GM18520 (cell line): ENCODE data around the gene SNX9.
"Not testable (repeated sequence)": the region's sequence is repeated elsewhere in the genome, so short reads cannot be mapped to it uniquely, and the experiment has no call there.

ENCODE experiments used
- ATAC-seq: cut with Tn5 transposase; IDR thresholded peaks from one replicate; pipeline ENCODE4 v1.9.1; 2021; ENCODE audit not compliant: unreplicated experiment

The SNX9 gene

GRCh38 chr6:157823001-157823527 lies at the start of gene SNX9:
Gene SNX9, plus strand, starts transcription at chr6:157823246. Its CDS starts 189 bp downstream, at chr6:157823435.
- ATAC-seq, result peak; percentile 65

GRCh38 chr6:157773248-157773773 lies 49.7 kb upstream of the SNX9 start:
- ATAC-seq, result no peak

GRCh38 chr6:157774153-157775135 lies 48.6 kb upstream of the SNX9 start:
- no peak for ATAC-seq

GRCh38 chr6:157775376-157775775 lies 47.7 kb upstream of the SNX9 start:
- no peak for ATAC-seq

- no peak for ATAC-seq
These were observed 45.7 kb upstream of the SNX9 start for GRCh38 chr6:157777344-157777743.

GRCh38 chr6:157778719-157779118 lies 44.3 kb upstream of the SNX9 start:
- no peak for ATAC-seq

- no peak for ATAC-seq
These were observed 43.1 kb upstream of the SNX9 start for GRCh38 chr6:157779705-157780604.

- ATAC-seq, result no peak
These were observed 37.4 kb upstream of the SNX9 start for GRCh38 chr6:157785636-157786035.

- no peak for ATAC-seq
These were observed 36.8 kb upstream of the SNX9 start for GRCh38 chr6:157786221-157786620.

- ATAC-seq, result no peak
These were observed 36.0 kb upstream of the SNX9 start for GRCh38 chr6:157787080-157787479.

GRCh38 chr6:157788180-157788579 lies 34.9 kb upstream of the SNX9 start:
- ATAC-seq, result no peak

GRCh38 chr6:157789297-157789696 lies 33.7 kb upstream of the SNX9 start:
- no peak for ATAC-seq

- no peak for ATAC-seq
These were observed 33.2 kb upstream of the SNX9 start for GRCh38 chr6:157789861-157790260.

- no peak for ATAC-seq
These were observed 32.4 kb upstream of the SNX9 start for GRCh38 chr6:157790548-157791160.

GRCh38 chr6:157791450-157791849 lies 31.6 kb upstream of the SNX9 start:
- no peak for ATAC-seq

- no peak for ATAC-seq
These were observed 30.4 kb upstream of the SNX9 start for GRCh38 chr6:157792671-157793070.

GRCh38 chr6:157794012-157794411 lies 29.0 kb upstream of the SNX9 start:
- not testable (repeated sequence) for ATAC-seq

GRCh38 chr6:157795841-157796240 lies 27.2 kb upstream of the SNX9 start:
- ATAC-seq, result no peak

- ATAC-seq, result no peak
These were observed 24.2 kb upstream of the SNX9 start for GRCh38 chr6:157798851-157799250.

GRCh38 chr6:157799561-157799960 lies 23.5 kb upstream of the SNX9 start:
- ATAC-seq, result not testable (repeated sequence)
